GM23338 (cell line): ENCODE results near the gene OR4K2. TPM values are rescaled to one million over a fixed set of nuclear protein-coding genes. Genes with fewer than 3 reads are reported as not detected.

Source experiments
- ATAC-seq: fragments of 200-7000 bp; cut with Tn5 transposase; 3 replicates; pipeline ENCODE4 v1.9.1; 2020
- DNase-seq: peaks from one replicate; pipeline ENCODE4 v3.0.0-alpha.2; 2015; ENCODE audit warnings: low spot score
- H2AFZ ChIP-seq: fragments of 200-600 bp; sonication (generic); 2 replicates; pipeline ENCODE4 v1.8.0; 2016; ENCODE audit warnings: antibody characterized with exemption, mild to moderate bottlenecking, moderate library complexity
- H3F3A ChIP-seq: fragments of 200-600 bp; sonication (generic); replicated peaks from 2 replicates; pipeline ENCODE4 v1.8.0; 2017; ENCODE audit warnings: antibody characterized with exemption, mixed run types, low read depth
- H3K27ac ChIP-seq: fragments of 200-600 bp; sonication (generic); 2 replicates; pipeline ENCODE4 v1.6.1; 2016; ENCODE audit warnings: low read depth
- H3K27me3 ChIP-seq: fragments of 200-600 bp; sonication (generic); 2 replicates; pipeline ENCODE4 v1.8.0; 2016; ENCODE audit warnings: mild to moderate bottlenecking, mixed run types, moderate library complexity; ENCODE audit not compliant: insufficient read depth
- H3K36me3 ChIP-seq: fragments of 200-600 bp; sonication (generic); 2 replicates; pipeline ENCODE4 v1.8.0; 2016; ENCODE audit warnings: mild to moderate bottlenecking; ENCODE audit not compliant: insufficient read depth
- H3K4me1 ChIP-seq: fragments of 200-600 bp; sonication (generic); 2 replicates; pipeline ENCODE4 v1.8.0; 2016; ENCODE audit warnings: mild to moderate bottlenecking, moderate library complexity; ENCODE audit not compliant: insufficient read depth
- H3K4me2 ChIP-seq: fragments of 200-600 bp; sonication (generic); 2 replicates; pipeline ENCODE4 v1.7.1; 2017; ENCODE audit warnings: mixed run types
- H3K4me3 ChIP-seq: fragments of 200-600 bp; sonication (generic); 2 replicates; pipeline ENCODE4 v1.6.1; 2016; ENCODE audit warnings: mixed run types
- H3K79me2 ChIP-seq: fragments of 200-600 bp; sonication (generic); replicated peaks from 2 replicates; pipeline ENCODE4 v1.8.0; 2017; ENCODE audit warnings: mild to moderate bottlenecking; ENCODE audit not compliant: insufficient read depth
- H3K9me2 ChIP-seq: fragments of 200-600 bp; sonication (generic); 2 replicates; pipeline ENCODE4 v1.8.0; 2017; ENCODE audit not compliant: insufficient read depth
- H4K20me1 ChIP-seq: fragments of 200-600 bp; sonication (generic); replicated peaks from 2 replicates; pipeline ENCODE4 v1.8.0; 2017; ENCODE audit warnings: mild to moderate bottlenecking; ENCODE audit not compliant: insufficient read depth
- H3K27ac Mint-ChIP-seq: 2 replicates; pipeline ENCODE4 v1.8.0; 2020; ENCODE audit warnings: inconsistent platforms, mild to moderate bottlenecking, moderate library complexity, mixed read lengths
- H3K27me3 Mint-ChIP-seq: 3 replicates; pipeline ENCODE4 v1.8.0; 2022; ENCODE audit warnings: low read depth, mild to moderate bottlenecking, moderate library complexity, mixed read lengths, inconsistent platforms; ENCODE audit not compliant: insufficient read depth, poor library complexity
- H3K36me3 Mint-ChIP-seq: 3 replicates; pipeline ENCODE4 v1.8.0; 2021; ENCODE audit warnings: low read depth, mild to moderate bottlenecking, inconsistent platforms, moderate library complexity, mixed read lengths
- H3K4me1 Mint-ChIP-seq: 3 replicates; pipeline ENCODE4 v1.8.0; 2020; ENCODE audit warnings: mild to moderate bottlenecking, inconsistent platforms, mixed read lengths
- H3K4me3 Mint-ChIP-seq: 3 replicates; pipeline ENCODE4 v1.8.0; 2021; ENCODE audit warnings: moderate library complexity, mild to moderate bottlenecking, inconsistent platforms, mixed read lengths
- H3K9me3 Mint-ChIP-seq: 3 replicates; pipeline ENCODE4 v1.8.0; 2020; ENCODE audit warnings: moderate library complexity, mild to moderate bottlenecking, inconsistent platforms, mixed read lengths
- CREB1 ChIP-seq: fragments of 250-450 bp; sonication (Bioruptor Pico); IDR thresholded peaks from 2 replicates; pipeline ENCODE4 v1.5.0; 2020; ENCODE audit warnings: low read depth, mild to moderate bottlenecking, moderate library complexity
- EZH2 ChIP-seq: fragments of 200-600 bp; sonication (generic); IDR thresholded peaks from one replicate; pipeline ENCODE4 v1.8.0; 2017; ENCODE audit warnings: antibody characterized with exemption, mild to moderate bottlenecking, low read depth; ENCODE audit not compliant: unreplicated experiment
- EZH2phosphoT487 ChIP-seq: fragments of 200-600 bp; sonication (generic); IDR thresholded peaks from one replicate; pipeline ENCODE4 v1.8.1; 2018; ENCODE audit warnings: antibody characterized with exemption; ENCODE audit not compliant: unreplicated experiment
- POLR2AphosphoS5 ChIP-seq: IDR thresholded peaks from 2 replicates; pipeline ENCODE4 v1.6.1; 2016; ENCODE audit warnings: antibody characterized with exemption, low read depth
- ZNF114 ChIP-seq: fragments of 250-450 bp; sonication (Bioruptor Pico); IDR thresholded peaks from 2 replicates; pipeline ENCODE4 v1.5.0; 2020; ENCODE audit warnings: mild to moderate bottlenecking, moderate library complexity
- ZNF331 ChIP-seq: fragments of 250-450 bp; sonication (Bioruptor Pico); IDR thresholded peaks from 2 replicates; pipeline ENCODE4 v1.5.0; 2020; ENCODE audit warnings: low read depth, mild to moderate bottlenecking, moderate library complexity
- polyA plus RNA-seq: library from polyadenylated mRNA; unstranded; fragments of >200 nt; fragmentation: Nextera tagmentation; extraction: Ambion mirVana; gene quantifications from 2 replicates; pipeline ENCODE4 v1.2.1, GENCODE V29; 2016
- total RNA-seq: library from RNA; depleted of rRNA; stranded (reverse); fragments of >200 nt; shearing (Covaris generic); gene quantifications from 2 replicates; pipeline ENCODE4 v1.2.3, GENCODE V29; 2014
- TF ChIP-seq, protein P1 (sequence below): IDR thresholded peaks from 2 replicates; pipeline ENCODE4 v1.6.1; 2016; ENCODE audit warnings: antibody characterized with exemption
- TF ChIP-seq, protein P2 (sequence below): fragments of 250-450 bp; sonication (Bioruptor Pico); IDR thresholded peaks from 2 replicates; pipeline ENCODE4 v1.5.0; 2020; ENCODE audit warnings: mild to moderate bottlenecking, moderate library complexity
- TF ChIP-seq, protein P3 (sequence below), 2 experiments: fragments of 200-600 bp in 1 of 2; sonication (generic) in 1 of 2; conservative IDR thresholded peaks; 2 replicates each; pipeline versions ENCODE4 v1.5.1 to v1.6.1; 2016 to 2017; ENCODE audit warnings: antibody characterized with exemption in 2 of 2, low read depth in 2 of 2, mild to moderate bottlenecking in 2 of 2, moderate library complexity in 1 of 2

OR4K2 gene
- total and polyA plus RNA-seq, 2 experiments from 2014 or later, result not detected

DNA sequence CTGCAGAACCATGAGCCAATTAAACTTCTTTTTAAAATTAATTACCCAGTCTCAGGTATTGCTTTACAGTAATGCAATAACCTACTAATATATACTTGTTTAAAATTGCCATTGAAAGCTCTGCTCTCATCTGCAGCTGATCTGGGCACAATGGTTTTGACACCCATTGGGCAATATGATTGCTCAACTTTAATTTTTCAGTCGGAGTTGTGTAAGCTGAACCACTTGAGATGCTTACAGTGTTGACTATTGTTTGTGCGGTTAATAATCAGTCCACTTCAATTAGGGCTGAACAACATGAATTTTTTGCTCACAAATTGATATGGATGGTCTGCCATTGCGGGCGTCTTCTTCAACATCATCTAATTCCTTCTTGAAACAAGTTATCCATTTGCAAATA, 27.5 kb downstream of the OR4K2 start:
- TF ChIP-seq ZNF331 (no peak), EZH2 (no peak)
- no peak for DNase-seq
- Histone ChIP-seq H3K27me3 (no peaks in the 10 kb centered on the region), H4K20me1 (no peaks in the 10 kb centered on the region), H2AFZ (no peak overlapping the region), H3K79me2 (no peaks in the 10 kb centered on the region), H3K9me2 (no peaks in the 10 kb centered on the region), H3K27ac (no peak overlapping the region), H3F3A (no peaks in the 10 kb centered on the region), H3K4me2 (no peak overlapping the region), H3K4me3 (no peak overlapping the region; the same call in 1 of the 2 replicates), H3K4me1 (no peaks in the 10 kb centered on the region), H3K36me3 (peaks cover 23% of the 10 kb centered on the region)
- no peak overlapping the region for H3K4me3 Mint-ChIP-seq
- H3K27ac Mint-ChIP-seq, result no peak overlapping the region
- H3K9me3 Mint-ChIP-seq, result peaks cover 89% of the 10 kb centered on the region; the same call in 2 of the 3 replicates
- H3K36me3 Mint-ChIP-seq, result peaks cover 55% of the 10 kb centered on the region
- no peaks in the 10 kb centered on the region for H3K27me3 Mint-ChIP-seq
- no peak for ATAC-seq
- no peaks in the 10 kb centered on the region for H3K4me1 Mint-ChIP-seq

DNA sequence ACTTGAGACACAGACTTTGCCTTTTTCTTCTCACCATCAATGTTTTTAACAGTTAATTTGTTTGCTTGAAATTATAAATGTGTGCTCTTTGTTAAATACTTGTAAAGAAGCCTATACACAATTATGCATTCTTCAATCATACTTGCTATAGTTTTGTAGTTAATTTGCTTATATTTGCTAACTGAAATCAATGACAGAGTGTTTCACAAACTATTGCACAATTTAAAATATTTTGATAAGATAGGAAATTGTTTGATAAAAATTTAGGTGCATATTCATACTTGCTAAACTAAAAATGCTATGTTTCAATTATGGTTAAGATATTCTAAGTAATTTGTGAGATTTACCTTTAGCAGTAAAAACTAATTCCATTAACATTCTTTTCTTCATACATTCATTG, 31.7 kb downstream of the OR4K2 start:
- TF ChIP-seq, protein P1, sequence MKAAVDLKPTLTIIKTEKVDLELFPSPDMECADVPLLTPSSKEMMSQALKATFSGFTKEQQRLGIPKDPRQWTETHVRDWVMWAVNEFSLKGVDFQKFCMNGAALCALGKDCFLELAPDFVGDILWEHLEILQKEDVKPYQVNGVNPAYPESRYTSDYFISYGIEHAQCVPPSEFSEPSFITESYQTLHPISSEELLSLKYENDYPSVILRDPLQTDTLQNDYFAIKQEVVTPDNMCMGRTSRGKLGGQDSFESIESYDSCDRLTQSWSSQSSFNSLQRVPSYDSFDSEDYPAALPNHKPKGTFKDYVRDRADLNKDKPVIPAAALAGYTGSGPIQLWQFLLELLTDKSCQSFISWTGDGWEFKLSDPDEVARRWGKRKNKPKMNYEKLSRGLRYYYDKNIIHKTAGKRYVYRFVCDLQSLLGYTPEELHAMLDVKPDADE, result no peak
- TF ChIP-seq ZNF331, result no peak
- TF ChIP-seq, protein P2, sequence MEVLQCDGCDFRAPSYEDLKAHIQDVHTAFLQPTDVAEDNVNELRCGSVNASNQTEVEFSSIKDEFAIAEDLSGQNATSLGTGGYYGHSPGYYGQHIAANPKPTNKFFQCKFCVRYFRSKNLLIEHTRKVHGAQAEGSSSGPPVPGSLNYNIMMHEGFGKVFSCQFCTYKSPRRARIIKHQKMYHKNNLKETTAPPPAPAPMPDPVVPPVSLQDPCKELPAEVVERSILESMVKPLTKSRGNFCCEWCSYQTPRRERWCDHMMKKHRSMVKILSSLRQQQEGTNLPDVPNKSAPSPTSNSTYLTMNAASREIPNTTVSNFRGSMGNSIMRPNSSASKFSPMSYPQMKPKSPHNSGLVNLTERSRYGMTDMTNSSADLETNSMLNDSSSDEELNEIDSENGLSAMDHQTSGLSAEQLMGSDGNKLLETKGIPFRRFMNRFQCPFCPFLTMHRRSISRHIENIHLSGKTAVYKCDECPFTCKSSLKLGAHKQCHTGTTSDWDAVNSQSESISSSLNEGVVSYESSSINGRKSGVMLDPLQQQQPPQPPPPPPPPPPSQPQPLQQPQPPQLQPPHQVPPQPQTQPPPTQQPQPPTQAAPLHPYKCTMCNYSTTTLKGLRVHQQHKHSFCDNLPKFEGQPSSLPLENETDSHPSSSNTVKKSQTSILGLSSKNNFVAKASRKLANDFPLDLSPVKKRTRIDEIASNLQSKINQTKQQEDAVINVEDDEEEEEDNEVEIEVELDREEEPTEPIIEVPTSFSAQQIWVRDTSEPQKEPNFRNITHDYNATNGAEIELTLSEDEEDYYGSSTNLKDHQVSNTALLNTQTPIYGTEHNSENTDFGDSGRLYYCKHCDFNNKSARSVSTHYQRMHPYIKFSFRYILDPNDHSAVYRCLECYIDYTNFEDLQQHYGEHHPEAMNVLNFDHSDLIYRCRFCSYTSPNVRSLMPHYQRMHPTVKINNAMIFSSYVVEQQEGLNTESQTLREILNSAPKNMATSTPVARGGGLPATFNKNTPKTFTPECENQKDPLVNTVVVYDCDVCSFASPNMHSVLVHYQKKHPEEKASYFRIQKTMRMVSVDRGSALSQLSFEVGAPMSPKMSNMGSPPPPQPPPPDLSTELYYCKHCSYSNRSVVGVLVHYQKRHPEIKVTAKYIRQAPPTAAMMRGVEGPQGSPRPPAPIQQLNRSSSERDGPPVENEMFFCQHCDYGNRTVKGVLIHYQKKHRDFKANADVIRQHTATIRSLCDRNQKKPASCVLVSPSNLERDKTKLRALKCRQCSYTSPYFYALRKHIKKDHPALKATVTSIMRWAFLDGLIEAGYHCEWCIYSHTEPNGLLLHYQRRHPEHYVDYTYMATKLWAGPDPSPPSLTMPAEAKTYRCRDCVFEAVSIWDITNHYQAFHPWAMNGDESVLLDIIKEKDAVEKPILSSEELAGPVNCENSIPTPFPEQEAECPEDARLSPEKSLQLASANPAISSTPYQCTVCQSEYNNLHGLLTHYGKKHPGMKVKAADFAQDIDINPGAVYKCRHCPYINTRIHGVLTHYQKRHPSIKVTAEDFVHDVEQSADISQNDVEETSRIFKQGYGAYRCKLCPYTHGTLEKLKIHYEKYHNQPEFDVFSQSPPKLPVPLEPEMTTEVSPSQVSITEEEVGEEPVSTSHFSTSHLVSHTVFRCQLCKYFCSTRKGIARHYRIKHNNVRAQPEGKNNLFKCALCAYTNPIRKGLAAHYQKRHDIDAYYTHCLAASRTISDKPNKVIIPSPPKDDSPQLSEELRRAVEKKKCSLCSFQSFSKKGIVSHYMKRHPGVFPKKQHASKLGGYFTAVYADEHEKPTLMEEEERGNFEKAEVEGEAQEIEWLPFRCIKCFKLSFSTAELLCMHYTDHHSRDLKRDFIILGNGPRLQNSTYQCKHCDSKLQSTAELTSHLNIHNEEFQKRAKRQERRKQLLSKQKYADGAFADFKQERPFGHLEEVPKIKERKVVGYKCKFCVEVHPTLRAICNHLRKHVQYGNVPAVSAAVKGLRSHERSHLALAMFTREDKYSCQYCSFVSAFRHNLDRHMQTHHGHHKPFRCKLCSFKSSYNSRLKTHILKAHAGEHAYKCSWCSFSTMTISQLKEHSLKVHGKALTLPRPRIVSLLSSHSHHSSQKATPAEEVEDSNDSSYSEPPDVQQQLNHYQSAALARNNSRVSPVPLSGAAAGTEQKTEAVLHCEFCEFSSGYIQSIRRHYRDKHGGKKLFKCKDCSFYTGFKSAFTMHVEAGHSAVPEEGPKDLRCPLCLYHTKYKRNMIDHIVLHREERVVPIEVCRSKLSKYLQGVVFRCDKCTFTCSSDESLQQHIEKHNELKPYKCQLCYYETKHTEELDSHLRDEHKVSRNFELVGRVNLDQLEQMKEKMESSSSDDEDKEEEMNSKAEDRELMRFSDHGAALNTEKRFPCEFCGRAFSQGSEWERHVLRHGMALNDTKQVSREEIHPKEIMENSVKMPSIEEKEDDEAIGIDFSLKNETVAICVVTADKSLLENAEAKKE (CRISPR knock-in tag), result no peak
- TF ChIP-seq EZH2phosphoT487, result no peak
- no peak for TF ChIP-seq POLR2AphosphoS5
- no peak for TF ChIP-seq ZNF114 (CRISPR knock-in tag)
- TF ChIP-seq CREB1 (CRISPR knock-in tag), result no peak
- TF ChIP-seq, protein P3, sequence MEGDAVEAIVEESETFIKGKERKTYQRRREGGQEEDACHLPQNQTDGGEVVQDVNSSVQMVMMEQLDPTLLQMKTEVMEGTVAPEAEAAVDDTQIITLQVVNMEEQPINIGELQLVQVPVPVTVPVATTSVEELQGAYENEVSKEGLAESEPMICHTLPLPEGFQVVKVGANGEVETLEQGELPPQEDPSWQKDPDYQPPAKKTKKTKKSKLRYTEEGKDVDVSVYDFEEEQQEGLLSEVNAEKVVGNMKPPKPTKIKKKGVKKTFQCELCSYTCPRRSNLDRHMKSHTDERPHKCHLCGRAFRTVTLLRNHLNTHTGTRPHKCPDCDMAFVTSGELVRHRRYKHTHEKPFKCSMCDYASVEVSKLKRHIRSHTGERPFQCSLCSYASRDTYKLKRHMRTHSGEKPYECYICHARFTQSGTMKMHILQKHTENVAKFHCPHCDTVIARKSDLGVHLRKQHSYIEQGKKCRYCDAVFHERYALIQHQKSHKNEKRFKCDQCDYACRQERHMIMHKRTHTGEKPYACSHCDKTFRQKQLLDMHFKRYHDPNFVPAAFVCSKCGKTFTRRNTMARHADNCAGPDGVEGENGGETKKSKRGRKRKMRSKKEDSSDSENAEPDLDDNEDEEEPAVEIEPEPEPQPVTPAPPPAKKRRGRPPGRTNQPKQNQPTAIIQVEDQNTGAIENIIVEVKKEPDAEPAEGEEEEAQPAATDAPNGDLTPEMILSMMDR (conservative IDR thresholded peaks at IDR 0.05; ENCODE audit: low read depth in 2 of 2), result no peak
- TF ChIP-seq EZH2, result no peak
- no peaks in the 10 kb centered on the region for H3K27me3 ChIP-seq
- no peak overlapping the region for H3K27ac Mint-ChIP-seq
- peaks cover 2% of the 10 kb centered on the region for H3K27me3 Mint-ChIP-seq
- no peak overlapping the region for H3K4me3 Mint-ChIP-seq
- no peak overlapping the region for H3K27ac ChIP-seq
- H3K36me3 ChIP-seq, result peaks cover 7% of the 10 kb centered on the region
- no peaks in the 10 kb centered on the region for H4K20me1 ChIP-seq
- no peak overlapping the region for H3K4me3 ChIP-seq
- H3F3A ChIP-seq, result no peaks in the 10 kb centered on the region
- H3K9me2 ChIP-seq, result no peaks in the 10 kb centered on the region
- peaks cover 100% of the 10 kb centered on the region; the same call in 2 of the 3 replicates for H3K9me3 Mint-ChIP-seq
- no peak for DNase-seq
- no peaks in the 10 kb centered on the region for H3K4me1 ChIP-seq
- no peaks in the 10 kb centered on the region for H3K79me2 ChIP-seq
- ATAC-seq, result no peak
- peaks cover 58% of the 10 kb centered on the region for H3K36me3 Mint-ChIP-seq
- H3K4me1 Mint-ChIP-seq, result no peaks in the 10 kb centered on the region
- no peak overlapping the region for H2AFZ ChIP-seq
- no peak overlapping the region for H3K4me2 ChIP-seq
